Duodenal mucosa (tissue), 2 donors: ENCODE results near the gene FAM3B.
"Not testable (repeated sequence)": the region's sequence is repeated elsewhere in the genome, so short reads cannot be mapped to it uniquely, and the experiment has no call there.

Experiments
- H3K27ac ChIP-seq: one replicate; pipeline ENCODE4 v1.7.0; 2013; ENCODE audit warnings: low read depth, low read length
- H3K27me3 ChIP-seq, 2 donors: one replicate each; pipeline ENCODE4 v1.7.0; 2013; ENCODE audit warnings: low read length in 2 of 2, control low read depth in 1 of 2; ENCODE audit not compliant: insufficient read depth in 2 of 2, control insufficient read depth in 1 of 2
- H3K36me3 ChIP-seq, 2 donors: one replicate each; pipeline ENCODE4 v1.7.0; 2013; ENCODE audit warnings: low read length in 2 of 2, control low read depth in 1 of 2; ENCODE audit not compliant: insufficient read depth in 2 of 2, control insufficient read depth in 1 of 2
- H3K4me1 ChIP-seq, 2 donors: one replicate each; pipeline ENCODE4 v1.7.0; 2013; ENCODE audit warnings: low read length in 2 of 2, control low read depth in 1 of 2; ENCODE audit not compliant: insufficient read depth in 2 of 2, control insufficient read depth in 1 of 2
- H3K4me3 ChIP-seq, 2 donors: one replicate each; pipeline ENCODE4 v1.7.0; 2013; ENCODE audit warnings: low read length in 2 of 2, low read depth in 1 of 2
- H3K9ac ChIP-seq, 2 donors: one replicate each; pipeline ENCODE4 v1.7.0; 2013; ENCODE audit warnings: low read length in 2 of 2, low read depth in 1 of 2
- H3K9me3 ChIP-seq, 2 donors: one replicate each; pipeline ENCODE4 v1.7.0; 2013; ENCODE audit warnings: low read length in 2 of 2, control low read depth in 1 of 2; ENCODE audit not compliant: control insufficient read depth in 1 of 2

FAM3B gene

DNA sequence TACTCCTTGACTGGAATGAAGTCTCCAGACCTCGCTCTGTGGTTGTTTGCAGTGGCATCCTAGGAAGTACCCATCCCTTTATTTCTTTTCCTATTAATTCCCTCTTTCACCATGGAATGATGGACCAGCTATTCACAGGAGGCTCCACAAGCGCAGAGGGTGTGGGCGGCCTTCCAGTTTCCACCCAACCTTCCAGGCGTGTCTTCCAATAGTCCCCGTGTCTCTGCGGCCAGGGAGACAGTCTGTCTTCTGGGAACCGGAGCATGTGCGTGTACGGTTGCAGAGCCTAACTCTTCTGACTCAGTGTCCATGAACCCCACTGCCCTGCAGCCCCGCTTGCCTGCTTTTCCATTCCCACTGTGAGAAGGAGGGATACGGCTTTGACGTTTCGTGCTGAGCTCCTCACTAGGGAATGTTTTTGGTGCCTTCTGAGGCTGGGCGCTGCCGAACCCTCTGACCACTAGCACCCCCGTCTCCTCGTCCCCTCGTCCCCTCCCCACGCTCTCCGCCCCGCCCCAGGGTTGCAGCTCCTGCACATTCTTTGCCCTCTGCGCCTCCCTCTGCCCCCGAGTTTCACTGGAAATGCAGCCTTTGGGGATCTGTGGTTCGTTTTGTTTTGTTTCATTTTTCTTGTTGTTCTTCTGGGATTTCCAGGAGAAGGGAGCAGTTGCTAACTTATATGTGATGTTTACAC is 26.3 kb upstream of the FAM3B start:
- Histone ChIP-seq H3K27ac (no peak overlapping the region), H3K36me3 (no peaks in the 10 kb centered on the region), H3K4me3 (no peak overlapping the region), H3K9ac (no peak overlapping the region), H3K4me1 (peaks cover 12% of the 10 kb centered on the region in 2 donors), H3K27me3 (no peaks in the 10 kb centered on the region), H3K9me3 (no peaks in the 10 kb centered on the region)

- no peaks in the 10 kb centered on the region for H3K27me3 ChIP-seq
- H3K9ac ChIP-seq = peak overlapping the region in 1 of 2 donors; percentile 22
- no peak overlapping the region for H3K27ac ChIP-seq
- no peaks in the 10 kb centered on the region for H3K9me3 ChIP-seq
- no peaks in the 10 kb centered on the region for H3K36me3 ChIP-seq
- H3K4me3 ChIP-seq = no peak overlapping the region
- peaks cover 25 to 31% of the 10 kb centered on the region in 2 donors for H3K4me1 ChIP-seq
Observed at GRCh38 chr21:41294548-41295231, 21.9 kb upstream of the FAM3B start.

- Histone ChIP-seq H3K9ac (no peak overlapping the region), H3K4me3 (no peak overlapping the region), H3K4me1 (peaks cover 25 to 31% of the 10 kb centered on the region in 2 donors), H3K27me3 (no peaks in the 10 kb centered on the region), H3K27ac (no peak overlapping the region), H3K36me3 (no peaks in the 10 kb centered on the region), H3K9me3 (no peaks in the 10 kb centered on the region)
Observed at GRCh38 chr21:41295721-41296254, 20.8 kb upstream of the FAM3B start.

- H3K36me3 ChIP-seq = no peaks in the 10 kb centered on the region
- H3K27me3 ChIP-seq = no peaks in the 10 kb centered on the region
- peaks cover 11 to 14% of the 10 kb centered on the region in 2 donors for H3K4me1 ChIP-seq
Observed at GRCh38 chr21:41302976-41303375, 13.6 kb upstream of the FAM3B start.

GRCh38 chr21:41304068-41304720 is 12.4 kb upstream of the FAM3B start:
- Histone ChIP-seq H3K27ac (no peak overlapping the region), H3K4me3 (no peak overlapping the region)

More at GRCh38 chr21:41302976-41303375, 13.6 kb upstream of the FAM3B start:
- no peak overlapping the region for H3K4me3 ChIP-seq
- H3K27ac ChIP-seq = no peak overlapping the region
- H3K9ac ChIP-seq = no peak overlapping the region
- peaks cover 4 to 7% of the 10 kb centered on the region in 2 donors for H3K9me3 ChIP-seq

DNA sequence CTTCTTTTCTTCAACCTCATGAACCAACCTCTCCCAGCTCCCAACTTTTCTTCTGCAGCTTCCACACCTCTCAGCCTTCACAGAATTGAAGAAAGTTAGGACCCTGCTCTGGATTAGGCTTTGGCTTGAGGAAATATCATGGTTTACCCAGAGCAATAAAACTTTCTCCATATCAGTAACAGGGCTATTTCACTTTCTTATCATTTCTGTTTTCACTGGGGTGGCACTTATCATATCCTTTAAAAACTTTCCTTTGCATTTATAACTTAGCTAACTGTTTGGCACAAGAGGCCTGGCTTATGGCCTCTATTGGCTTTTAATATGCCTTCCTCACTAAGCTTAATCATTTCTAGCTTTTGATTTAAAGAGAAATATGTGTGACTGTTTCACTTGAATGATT is 9.4 kb upstream of the FAM3B start:
- Histone ChIP-seq H3K4me1 (peaks cover 14 to 18% of the 10 kb centered on the region in 2 donors), H3K4me3 (no peak overlapping the region), H3K27me3 (peaks cover 0 to 5% of the 10 kb centered on the region in 2 donors), H3K9ac (no peak overlapping the region), H3K27ac (no peak overlapping the region), H3K36me3 (no peaks in the 10 kb centered on the region), H3K9me3 (peaks cover 4 to 7% of the 10 kb centered on the region in 2 donors)

More at GRCh38 chr21:41304068-41304720, 12.4 kb upstream of the FAM3B start:
- no peaks in the 10 kb centered on the region for H3K27me3 ChIP-seq
- no peaks in the 10 kb centered on the region for H3K36me3 ChIP-seq
- H3K9me3 ChIP-seq = peaks cover 4 to 7% of the 10 kb centered on the region in 2 donors
- H3K4me1 ChIP-seq = peaks cover 14 to 18% of the 10 kb centered on the region in 2 donors
- H3K9ac ChIP-seq = no peak overlapping the region

- not testable (repeated sequence) for H3K4me3 ChIP-seq, H3K9ac ChIP-seq, H3K9me3 ChIP-seq, H3K27ac ChIP-seq, H3K27me3 ChIP-seq, H3K36me3 ChIP-seq
- peaks cover 13 to 17% of the 10 kb centered on the region in 2 donors for H3K4me1 ChIP-seq
Observed at GRCh38 chr21:41313285-41314164, 3.1 kb upstream of the FAM3B start.

DNA sequence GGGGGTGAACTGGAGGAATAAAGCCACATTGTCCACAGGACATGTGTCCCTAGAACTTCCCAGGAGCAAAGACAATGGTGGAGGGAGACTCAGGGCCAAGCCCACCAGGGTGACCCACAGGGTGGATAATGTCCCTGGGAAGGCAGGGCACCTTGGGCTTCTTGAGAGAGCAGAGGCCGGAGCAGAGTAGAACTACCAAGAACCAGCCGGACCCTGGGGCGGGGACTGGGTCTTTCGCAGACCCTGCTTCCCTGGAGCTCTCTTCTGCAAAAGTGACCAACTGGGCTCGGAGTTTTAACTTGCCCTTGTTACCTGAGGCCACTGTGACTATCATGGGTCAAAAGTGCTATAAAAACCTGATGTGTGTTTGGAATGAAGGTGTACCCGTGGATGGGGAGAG is 875 bp upstream of the FAM3B start:
- H3K27ac ChIP-seq = no peak overlapping the region
- H3K4me3 ChIP-seq = peak overlapping the region; percentile 61 to 82

GRCh38 chr21:41317063-41317392 is 427 bp downstream of the FAM3B start:
- Histone ChIP-seq H3K4me1 (peaks cover 48% of the 10 kb centered on the region in 2 donors), H3K27ac (peak overlapping the region; percentile 87), H3K27me3 (peaks cover 0 to 2% of the 10 kb centered on the region in 2 donors), H3K9ac (peak overlapping the region; percentile 68 to 88), H3K36me3 (peaks cover 0 to 11% of the 10 kb centered on the region in 2 donors), H3K4me3 (peak overlapping the region; percentile 61 to 82), H3K9me3 (no peaks in the 10 kb centered on the region)

More for the DNA sequence above, 875 bp upstream of the FAM3B start:
- H3K36me3 ChIP-seq = peaks cover 0 to 6% of the 10 kb centered on the region in 2 donors
- H3K9me3 ChIP-seq = no peaks in the 10 kb centered on the region
- H3K9ac ChIP-seq = no peak overlapping the region
- peaks cover 35 to 36% of the 10 kb centered on the region in 2 donors for H3K4me1 ChIP-seq
- peaks cover 0 to 2% of the 10 kb centered on the region in 2 donors for H3K27me3 ChIP-seq
